ENCODE results near the gene CNEP1R1.

CNEP1R1 gene

GRCh38 chr16:50021544-50021943 lies 3.5 kb upstream of the CNEP1R1 start:
- DNase-seq = no peak

- no peak for DNase-seq
These were observed 1.4 kb upstream of the CNEP1R1 start for GRCh38 chr16:50023641-50024040.

GRCh38 chr16:50024207-50024606 lies 818 bp upstream of the CNEP1R1 start:
- DNase-seq = no peak

GRCh38 chr16:50025537-50025931 lies 509 bp downstream of the CNEP1R1 start:
- no peak for DNase-seq

- no peak for DNase-seq
These were observed 2.8 kb downstream of the CNEP1R1 start for GRCh38 chr16:50027829-50028228.

GRCh38 chr16:50035468-50035992 lies 10.5 kb downstream of the CNEP1R1 start:
- DNase-seq = no peak

GRCh38 chr16:50036426-50036825 lies 11.4 kb downstream of the CNEP1R1 start:
- DNase-seq = no peak

- no peak for DNase-seq
These were observed 12.7 kb downstream of the CNEP1R1 start for GRCh38 chr16:50037662-50038220.

- no peak for DNase-seq
These were observed 13.3 kb downstream of the CNEP1R1 start for GRCh38 chr16:50038286-50038685.

- DNase-seq = no peak
These were observed 13.9 kb downstream of the CNEP1R1 start for GRCh38 chr16:50038756-50039529.

- DNase-seq = no peak
These were observed 15.0 kb downstream of the CNEP1R1 start for GRCh38 chr16:50040018-50040417.

GRCh38 chr16:50040710-50041109 lies 15.7 kb downstream of the CNEP1R1 start:
- no peak for DNase-seq

- no peak for DNase-seq
These were observed 18.3 kb downstream of the CNEP1R1 start for GRCh38 chr16:50043358-50043757.

- no peak for DNase-seq
These were observed 20.4 kb downstream of the CNEP1R1 start for GRCh38 chr16:50045412-50045811.

- no peak for DNase-seq
These were observed 21.8 kb downstream of the CNEP1R1 start for GRCh38 chr16:50046853-50047252.

- no peak for DNase-seq
These were observed 22.8 kb downstream of the CNEP1R1 start for GRCh38 chr16:50047864-50048263.

- no peak for DNase-seq
These were observed 25.8 kb downstream of the CNEP1R1 start for GRCh38 chr16:50050802-50051201.

GRCh38 chr16:50056226-50056625 lies 31.2 kb downstream of the CNEP1R1 start:
- no peak for DNase-seq

GRCh38 chr16:50058091-50058771 lies 33.2 kb downstream of the CNEP1R1 start:
- no peak for DNase-seq

- DNase-seq = no peak
These were observed 34.1 kb downstream of the CNEP1R1 start for GRCh38 chr16:50059111-50059510.

- no peak for DNase-seq
These were observed 34.6 kb downstream of the CNEP1R1 start for GRCh38 chr16:50059669-50060068.

GRCh38 chr16:50061326-50061725 lies 36.3 kb downstream of the CNEP1R1 start:
- DNase-seq = no peak

- no peak for DNase-seq
These were observed 40.2 kb downstream of the CNEP1R1 start for GRCh38 chr16:50065241-50065623.
